ENCODE data around the gene DNHD1. TPM values are rescaled to one million over a fixed set of nuclear protein-coding genes. Genes with fewer than 3 reads are reported as not detected.
A peak's percentile ranks its signal among the peaks of the same experiment; 100 is the strongest.

The DNHD1 gene
- total and polyA plus RNA-seq, 2 experiments from 2014 or later, result 3.6 to 9.6 TPM

DNA sequence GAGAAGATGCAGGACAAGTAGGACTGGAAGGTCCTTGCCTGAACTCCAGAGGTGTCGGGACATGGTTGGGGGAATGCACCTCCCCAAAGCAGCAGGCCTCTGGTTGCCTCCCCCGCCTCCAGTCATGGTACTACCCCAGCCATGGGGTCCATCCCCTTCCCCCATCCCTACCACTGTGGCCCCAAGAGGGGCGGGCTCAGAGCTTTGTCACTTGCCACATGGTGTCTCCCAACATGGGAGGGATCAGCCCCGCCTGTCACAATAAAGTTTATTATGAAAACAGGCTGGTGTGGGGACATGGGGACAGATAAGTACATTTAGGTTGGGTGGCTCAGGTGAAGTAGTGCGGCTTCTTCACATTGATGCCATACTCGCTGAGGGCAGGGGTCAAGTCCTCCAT, 113.5 kb downstream of the DNHD1 start:
- H3K27me3 ChIP-seq (ENCODE audit: insufficient read depth), result no peaks in the 10 kb centered on the region
- TF ChIP-seq ZNF462 (CRISPR knock-in tag; IDR thresholded peaks at IDR 0.05) (no peak), CREB1 (CRISPR knock-in tag; IDR thresholded peaks at IDR 0.05; ENCODE audit: low read depth) (no peak), CTCF (conservative IDR thresholded peaks at IDR 0.05; ENCODE audit: low read depth in 2 of 2) (no peak), ZNF331 (CRISPR knock-in tag; IDR thresholded peaks at IDR 0.05; ENCODE audit: low read depth) (no peak), NANOG (IDR thresholded peaks at IDR 0.05; ENCODE audit: borderline replicate concordance) (no peak), EZH2 (IDR thresholded peaks at IDR 0.05; ENCODE audit: low read depth, unreplicated experiment) (no peak), POLR2AphosphoS5 (IDR thresholded peaks at IDR 0.05; ENCODE audit: low read depth) (no peak; the same call in 1 of the 2 replicates), JUNB (IDR thresholded peaks at IDR 0.05; ENCODE audit: unreplicated experiment) (no peak), STAT1 (IDR thresholded peaks at IDR 0.05; ENCODE audit: unreplicated experiment) (no peak), ZNF114 (CRISPR knock-in tag; IDR thresholded peaks at IDR 0.05) (no peak), EZH2phosphoT487 (IDR thresholded peaks at IDR 0.05; ENCODE audit: unreplicated experiment) (no peak)
- TF ChIP-seq, protein P1, sequence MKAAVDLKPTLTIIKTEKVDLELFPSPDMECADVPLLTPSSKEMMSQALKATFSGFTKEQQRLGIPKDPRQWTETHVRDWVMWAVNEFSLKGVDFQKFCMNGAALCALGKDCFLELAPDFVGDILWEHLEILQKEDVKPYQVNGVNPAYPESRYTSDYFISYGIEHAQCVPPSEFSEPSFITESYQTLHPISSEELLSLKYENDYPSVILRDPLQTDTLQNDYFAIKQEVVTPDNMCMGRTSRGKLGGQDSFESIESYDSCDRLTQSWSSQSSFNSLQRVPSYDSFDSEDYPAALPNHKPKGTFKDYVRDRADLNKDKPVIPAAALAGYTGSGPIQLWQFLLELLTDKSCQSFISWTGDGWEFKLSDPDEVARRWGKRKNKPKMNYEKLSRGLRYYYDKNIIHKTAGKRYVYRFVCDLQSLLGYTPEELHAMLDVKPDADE (IDR thresholded peaks at IDR 0.05), result no peak
- TF ChIP-seq, protein P2, sequence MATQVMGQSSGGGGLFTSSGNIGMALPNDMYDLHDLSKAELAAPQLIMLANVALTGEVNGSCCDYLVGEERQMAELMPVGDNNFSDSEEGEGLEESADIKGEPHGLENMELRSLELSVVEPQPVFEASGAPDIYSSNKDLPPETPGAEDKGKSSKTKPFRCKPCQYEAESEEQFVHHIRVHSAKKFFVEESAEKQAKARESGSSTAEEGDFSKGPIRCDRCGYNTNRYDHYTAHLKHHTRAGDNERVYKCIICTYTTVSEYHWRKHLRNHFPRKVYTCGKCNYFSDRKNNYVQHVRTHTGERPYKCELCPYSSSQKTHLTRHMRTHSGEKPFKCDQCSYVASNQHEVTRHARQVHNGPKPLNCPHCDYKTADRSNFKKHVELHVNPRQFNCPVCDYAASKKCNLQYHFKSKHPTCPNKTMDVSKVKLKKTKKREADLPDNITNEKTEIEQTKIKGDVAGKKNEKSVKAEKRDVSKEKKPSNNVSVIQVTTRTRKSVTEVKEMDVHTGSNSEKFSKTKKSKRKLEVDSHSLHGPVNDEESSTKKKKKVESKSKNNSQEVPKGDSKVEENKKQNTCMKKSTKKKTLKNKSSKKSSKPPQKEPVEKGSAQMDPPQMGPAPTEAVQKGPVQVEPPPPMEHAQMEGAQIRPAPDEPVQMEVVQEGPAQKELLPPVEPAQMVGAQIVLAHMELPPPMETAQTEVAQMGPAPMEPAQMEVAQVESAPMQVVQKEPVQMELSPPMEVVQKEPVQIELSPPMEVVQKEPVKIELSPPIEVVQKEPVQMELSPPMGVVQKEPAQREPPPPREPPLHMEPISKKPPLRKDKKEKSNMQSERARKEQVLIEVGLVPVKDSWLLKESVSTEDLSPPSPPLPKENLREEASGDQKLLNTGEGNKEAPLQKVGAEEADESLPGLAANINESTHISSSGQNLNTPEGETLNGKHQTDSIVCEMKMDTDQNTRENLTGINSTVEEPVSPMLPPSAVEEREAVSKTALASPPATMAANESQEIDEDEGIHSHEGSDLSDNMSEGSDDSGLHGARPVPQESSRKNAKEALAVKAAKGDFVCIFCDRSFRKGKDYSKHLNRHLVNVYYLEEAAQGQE (IDR thresholded peaks at IDR 0.05; ENCODE audit: unreplicated experiment), result no peak
- H3K4me3 Mint-ChIP-seq, result peak overlapping the region; percentile 87; the same call in 2 of the 3 replicates
- peak overlapping the region; percentile 73; the same call in 1 of the 2 replicates for H3K27ac Mint-ChIP-seq
- H3K9me3 Mint-ChIP-seq, result no peaks in the 10 kb centered on the region
- no peaks in the 10 kb centered on the region; the same call in 1 of the 2 replicates for H4K20me1 ChIP-seq (replicated peaks; ENCODE audit: insufficient read depth)
- H3K4me2 ChIP-seq, result peak overlapping the region; percentile 92; the same call in 1 of the 2 replicates
- ATAC-seq (no peak), DNase-seq (ENCODE audit: low spot score) (no peak)
- no peak overlapping the region for H2AFZ ChIP-seq
- H3K36me3 Mint-ChIP-seq (ENCODE audit: low read depth), result peaks cover 51% of the 10 kb centered on the region
- peaks cover 20% of the 10 kb centered on the region for H3K4me1 Mint-ChIP-seq
- H3K79me2 ChIP-seq (replicated peaks; ENCODE audit: insufficient read depth), result peaks cover 31% of the 10 kb centered on the region
- peaks cover 26% of the 10 kb centered on the region for H3K4me1 ChIP-seq (ENCODE audit: insufficient read depth)
- peaks cover 35% of the 10 kb centered on the region for H3K36me3 ChIP-seq (ENCODE audit: insufficient read depth)
- no peaks in the 10 kb centered on the region for H3K9me2 ChIP-seq (ENCODE audit: insufficient read depth)
- H3K27ac ChIP-seq (ENCODE audit: low read depth), result peak overlapping the region; percentile 69; the same call in 1 of the 2 replicates
- peaks cover 10% of the 10 kb centered on the region; the same call in 1 of the 2 replicates for H3F3A ChIP-seq (replicated peaks; ENCODE audit: low read depth)
- peaks cover 18% of the 10 kb centered on the region for H3K27me3 Mint-ChIP-seq (ENCODE audit: insufficient read depth, low read depth, poor library complexity)
- H3K4me3 ChIP-seq, result peak overlapping the region; percentile 80
